Stimulated activated CD4-positive, alpha-beta T cell treated with anti-CD3 and anti-CD28 coated beads, Interleukin-2, amount 100 ng/mL, for 24 hours (primary cell): ENCODE measurements around the gene PTPN4.
"Not testable (repeated sequence)": the region's sequence is repeated elsewhere in the genome, so short reads cannot be mapped to it uniquely, and the experiment has no call there.

ENCODE experiments used
- DNase-seq, 2 donors: peaks; one replicate each; pipeline ENCODE4 v3.0.0-alpha.2; 2020

PTPN4 gene

DNA sequence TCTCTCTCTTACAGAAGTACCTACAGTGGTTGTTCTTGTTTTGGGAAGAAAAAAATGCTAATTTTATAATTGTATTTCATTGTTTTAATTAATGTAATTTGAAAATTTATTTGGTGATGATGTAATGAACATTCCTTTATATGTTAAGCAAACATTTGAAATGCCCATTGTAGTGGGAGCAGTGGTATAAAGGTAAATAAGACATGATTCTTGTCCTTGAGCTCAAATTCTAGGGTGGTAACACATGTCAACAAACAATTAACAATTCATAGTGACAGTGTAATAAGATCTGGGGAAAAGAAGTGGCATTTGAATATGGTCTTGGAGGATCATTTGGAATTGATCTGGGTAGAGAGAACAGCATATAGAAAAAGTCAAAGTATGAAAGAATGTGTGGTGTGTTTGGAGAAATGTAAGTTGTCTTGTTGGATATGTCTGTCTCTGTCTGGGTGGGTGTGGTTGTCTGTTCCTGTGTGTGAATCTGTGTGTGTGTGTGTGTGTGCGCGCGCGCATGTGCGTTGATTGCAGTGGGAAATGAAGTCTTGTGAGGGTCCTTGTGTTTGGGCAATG lies 5.8 kb downstream of the PTPN4 start:
- no peak for DNase-seq

DNA sequence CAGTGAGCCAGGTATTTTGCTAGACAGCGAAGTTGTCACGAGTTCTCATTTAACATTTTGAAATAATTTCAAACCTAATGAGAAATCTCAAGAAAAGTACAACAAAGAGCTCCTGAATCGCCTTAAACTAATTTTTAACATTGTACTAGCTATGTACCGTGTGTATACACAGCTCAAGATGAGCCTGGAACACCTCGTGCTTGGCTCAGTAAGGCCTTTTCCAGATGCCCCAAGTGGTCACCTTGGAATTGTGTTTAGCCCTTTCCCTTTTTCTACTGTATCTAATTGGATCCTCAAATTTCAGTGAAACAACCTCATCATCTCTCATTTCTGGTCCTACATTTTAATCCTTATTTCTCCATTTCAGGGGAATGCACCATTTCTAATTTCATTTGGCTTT lies 7.2 kb downstream of the PTPN4 start:
- DNase-seq, result no peak

DNA sequence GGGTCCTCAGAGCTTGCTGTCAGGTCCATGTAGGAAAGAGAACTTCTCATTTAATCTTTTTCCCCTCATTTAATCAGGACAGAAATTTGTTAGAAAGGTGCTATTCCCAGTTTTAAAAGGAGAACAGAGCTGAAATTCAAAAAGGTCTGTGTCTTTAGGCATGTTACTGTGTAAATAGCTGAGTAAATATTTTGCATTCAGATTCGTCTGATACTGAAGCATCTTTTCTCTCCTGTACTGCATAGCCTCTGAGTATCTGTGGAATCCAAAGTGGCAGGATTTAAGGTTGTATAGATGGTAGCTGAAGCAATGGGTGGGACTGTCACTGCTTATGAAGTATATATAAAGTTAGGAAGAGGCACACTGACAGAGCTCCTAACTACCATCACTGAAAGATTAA lies 9.0 kb downstream of the PTPN4 start:
- DNase-seq, result no peak

DNA sequence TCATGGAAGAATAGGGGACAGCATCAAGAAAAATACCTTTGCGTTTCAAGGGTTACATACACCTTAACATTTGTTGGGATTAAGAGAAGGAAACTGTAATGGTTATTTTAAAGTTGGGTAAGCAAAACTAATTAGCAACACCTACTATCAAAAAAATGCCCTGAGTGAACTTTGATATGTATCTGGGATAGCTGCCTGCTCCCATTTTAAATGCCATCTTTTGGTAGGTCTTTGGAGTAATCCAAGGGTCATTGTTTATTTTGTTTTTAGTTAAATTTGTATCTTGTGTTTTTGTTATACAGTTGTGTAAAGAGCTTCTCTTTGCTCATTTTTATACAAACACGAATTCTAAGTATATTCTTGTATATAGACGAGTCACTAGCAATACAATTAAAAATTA lies 9.9 kb downstream of the PTPN4 start:
- DNase-seq, result no peak

DNA sequence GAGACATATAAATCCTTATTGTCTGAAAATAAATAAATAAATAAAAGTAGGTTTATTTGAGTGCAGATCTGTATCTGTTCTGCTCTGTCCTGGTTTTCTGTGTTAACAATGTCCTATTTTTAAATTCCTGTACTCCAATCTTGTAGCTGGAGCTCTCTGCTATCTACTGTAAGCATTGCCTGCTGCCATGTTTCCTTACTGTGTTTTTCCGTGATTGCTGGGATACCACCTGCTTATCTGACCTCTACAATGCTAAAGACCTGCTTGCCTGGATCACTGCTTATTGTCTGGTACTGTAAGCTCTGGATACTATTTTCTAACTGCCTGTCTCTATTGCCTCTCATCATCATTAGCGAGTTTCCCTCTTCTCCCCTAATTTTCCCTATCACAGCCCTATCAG lies 11.6 kb downstream of the PTPN4 start:
- DNase-seq, result no peak

DNA sequence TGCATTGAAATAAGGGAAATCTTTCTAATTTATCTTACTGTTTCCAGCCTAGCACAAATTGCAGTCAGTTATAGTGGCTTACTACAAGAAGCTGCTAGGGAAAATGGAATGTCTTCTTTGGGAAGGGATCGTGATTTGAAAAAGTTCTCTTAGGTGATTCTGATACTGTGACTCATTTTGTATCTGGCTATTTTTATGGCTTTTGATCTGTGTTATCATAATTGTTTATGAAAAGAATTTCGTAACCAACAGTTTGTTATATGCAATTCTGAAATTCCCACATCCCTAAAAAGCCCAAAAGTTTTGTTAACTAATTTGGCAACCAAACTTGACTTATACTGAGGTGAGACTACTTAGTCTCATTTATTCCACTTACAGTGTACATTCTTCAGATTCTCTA lies 12.4 kb downstream of the PTPN4 start:
- no peak for DNase-seq

DNA sequence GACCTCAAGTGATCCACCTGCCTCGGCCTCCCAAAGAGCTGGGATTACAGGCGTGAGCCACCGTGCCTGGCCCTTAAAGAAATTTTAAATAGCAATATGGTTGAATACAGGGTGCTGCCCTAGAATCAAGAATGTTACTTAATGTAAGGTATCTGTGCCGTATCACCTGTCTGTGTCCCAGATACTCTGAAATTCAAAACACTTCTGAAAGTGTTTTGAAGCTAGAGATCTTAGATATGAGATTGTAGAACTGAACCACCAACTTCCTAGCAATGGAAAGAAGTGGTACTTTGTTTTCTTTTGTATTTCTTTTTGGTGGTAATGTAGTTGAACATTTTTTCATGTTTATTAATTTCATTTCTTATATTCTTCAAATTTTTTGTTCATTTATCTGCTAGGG lies 13.0 kb downstream of the PTPN4 start:
- DNase-seq, result no peak

DNA sequence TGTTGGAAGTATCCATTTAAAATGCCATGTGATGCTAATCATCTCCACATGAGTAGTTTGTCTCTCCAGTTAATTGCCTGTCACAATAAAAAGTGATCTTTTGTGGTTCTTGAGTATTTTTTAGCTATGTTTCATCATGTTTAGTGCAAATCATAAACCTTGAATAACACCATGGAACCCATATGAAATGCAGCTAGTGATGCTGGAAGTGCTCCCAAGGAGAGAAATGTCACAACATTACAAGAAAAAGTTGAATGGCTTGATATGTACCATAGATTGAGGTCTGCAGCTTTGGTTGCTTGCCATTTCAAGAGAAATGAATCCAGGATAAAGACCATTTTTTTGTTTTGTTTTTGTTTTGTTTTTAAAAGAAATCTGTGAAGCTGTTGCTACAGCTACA lies 14.3 kb downstream of the PTPN4 start:
- DNase-seq, result no peak

DNA sequence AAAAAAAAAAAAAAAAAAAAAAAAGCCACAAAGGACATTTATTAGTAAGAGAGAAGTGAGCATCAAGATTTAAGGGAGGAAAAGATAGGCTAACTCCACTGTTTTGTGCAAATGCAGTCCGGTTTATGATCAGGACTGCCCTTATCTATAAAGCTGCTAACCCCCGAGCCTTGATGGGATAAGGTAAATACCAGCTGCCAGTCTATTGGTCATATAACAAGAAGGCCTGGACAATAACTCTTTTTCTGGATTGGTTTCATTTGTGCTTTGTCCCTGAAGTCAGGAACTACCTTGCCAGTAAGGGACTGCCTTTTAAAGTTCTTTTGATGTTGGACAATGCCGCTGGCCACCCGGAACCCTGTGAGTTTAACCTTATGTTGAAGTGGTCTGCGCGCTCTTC lies 15.4 kb downstream of the PTPN4 start:
- no peak for DNase-seq

DNA sequence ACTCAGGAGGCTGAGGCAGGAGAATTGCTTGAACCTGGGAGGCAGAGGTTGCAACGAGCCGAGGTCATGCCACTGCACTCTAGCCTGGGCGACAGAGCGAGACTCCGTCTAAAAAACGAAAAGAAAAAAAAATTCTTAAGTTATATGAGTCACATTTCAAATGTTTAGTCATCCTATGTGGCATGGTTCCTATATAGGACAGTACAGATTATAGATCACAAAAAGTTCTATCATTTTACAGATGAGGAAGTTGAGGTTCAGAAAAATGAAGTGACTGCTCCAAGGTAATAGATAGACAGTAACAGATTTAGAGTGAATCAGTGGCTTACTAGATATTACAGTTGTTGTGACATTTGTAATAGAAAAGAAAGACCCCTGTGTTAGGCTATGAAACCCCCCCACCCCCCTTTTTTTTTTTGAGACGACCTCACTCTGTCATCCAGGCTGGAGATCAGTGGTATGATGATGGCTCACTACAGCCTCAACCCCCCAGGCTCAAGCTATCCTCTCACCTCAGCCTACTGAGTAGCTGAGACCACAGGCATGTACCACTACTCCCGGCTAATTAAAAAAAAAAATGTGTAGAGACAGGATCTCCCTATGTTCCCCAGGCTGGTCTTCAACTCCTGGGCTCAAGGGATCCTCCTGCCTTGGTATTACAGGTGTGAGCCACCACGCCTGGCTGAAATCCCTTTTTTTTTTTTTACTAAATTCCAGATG lies 22.7 kb downstream of the PTPN4 start:
- no peak for DNase-seq

DNA sequence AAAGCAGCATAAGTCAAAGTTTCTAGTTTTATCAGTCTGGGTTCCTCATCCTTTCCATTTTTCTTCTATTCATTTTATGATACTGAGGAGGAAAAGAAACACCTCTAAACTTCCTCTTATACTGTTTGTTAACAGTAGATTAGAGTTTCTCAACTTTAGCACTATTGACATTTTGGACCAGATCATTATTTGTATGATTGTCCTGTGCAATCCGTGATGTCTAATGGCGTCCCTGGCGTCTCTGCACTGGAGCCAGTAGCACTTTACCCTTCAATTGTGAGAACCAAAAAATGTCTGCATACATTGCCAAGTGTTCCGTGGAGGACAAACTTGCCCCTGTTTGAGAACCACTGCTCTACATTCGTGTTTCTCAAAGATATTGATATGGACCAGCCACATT lies 25.2 kb downstream of the PTPN4 start:
- DNase-seq, result no peak

DNA sequence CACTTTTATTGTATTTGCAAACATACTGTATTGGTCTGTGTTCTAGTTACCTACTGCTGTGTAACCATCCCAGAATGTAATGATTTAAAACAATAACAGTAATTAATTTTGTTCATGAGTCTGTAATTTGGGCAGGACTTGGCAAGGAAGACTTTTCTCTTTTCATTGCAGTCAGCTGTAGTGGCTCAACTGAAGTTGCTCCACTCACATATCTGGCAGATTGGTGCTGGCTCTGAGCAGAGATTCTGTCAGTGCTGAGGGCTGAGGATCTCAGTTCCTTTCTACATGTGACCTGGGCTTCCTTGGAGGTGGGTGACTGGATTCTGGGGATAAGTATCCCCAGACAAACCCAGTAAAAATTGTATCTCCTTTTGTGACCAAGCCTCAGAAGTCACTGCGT lies 26.6 kb downstream of the PTPN4 start:
- no peak for DNase-seq

DNA sequence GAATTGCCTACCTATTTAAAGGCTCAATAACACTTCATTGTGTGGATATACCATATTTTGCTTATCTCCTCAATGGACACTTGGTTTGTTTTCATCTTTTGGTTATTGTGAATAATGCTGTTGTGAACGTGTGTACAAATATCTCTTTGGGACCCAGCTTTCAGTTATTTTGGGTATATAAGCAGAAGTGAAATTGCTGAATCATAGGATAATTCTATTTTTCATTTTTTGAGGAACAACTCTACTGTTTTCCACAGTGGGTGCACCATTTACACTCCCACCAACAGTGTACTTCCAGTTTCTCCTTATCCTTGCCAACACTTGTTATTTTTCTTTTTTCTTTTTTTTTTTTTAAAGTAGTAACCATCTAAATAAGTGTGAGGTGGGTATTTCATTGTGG lies 29.0 kb downstream of the PTPN4 start:
- no peak for DNase-seq

DNA sequence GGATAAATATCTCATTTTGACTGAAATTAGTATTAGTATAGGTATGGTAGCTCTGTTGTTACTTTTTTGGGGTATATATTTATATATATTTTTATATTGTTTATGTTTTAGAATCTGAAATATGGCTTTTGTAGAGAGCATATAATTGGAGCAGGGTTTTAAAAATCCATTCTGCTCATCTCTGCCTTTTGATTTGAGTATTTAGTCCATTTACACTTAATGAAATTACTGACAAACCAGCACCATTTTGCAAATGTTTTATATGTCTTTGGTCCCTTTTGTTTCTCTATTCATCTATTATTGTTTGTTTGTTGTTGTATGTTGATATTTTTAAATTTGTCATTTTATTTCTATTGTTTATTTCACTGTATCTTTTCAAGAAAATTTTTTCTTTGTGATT lies 30.7 kb downstream of the PTPN4 start:
- no peak for DNase-seq

DNA sequence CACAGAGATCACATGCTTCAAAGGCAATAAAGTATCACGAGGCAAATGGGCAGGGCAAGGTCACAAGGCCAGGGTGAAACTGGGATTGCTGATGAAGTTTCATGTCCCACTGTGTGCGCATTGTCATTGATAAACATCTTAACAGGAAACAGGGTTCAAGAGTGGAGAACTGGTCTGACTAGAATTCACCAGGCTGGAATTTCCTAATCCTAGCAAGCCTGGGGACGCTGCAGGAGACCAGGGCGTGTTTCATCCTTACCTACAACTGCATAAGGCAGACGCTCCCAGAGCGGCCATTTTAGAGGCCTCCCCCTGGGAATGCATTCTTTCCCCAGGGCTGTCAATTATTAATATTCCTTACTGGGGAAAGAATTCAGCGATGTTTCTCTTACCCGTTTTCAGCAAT lies 33.2 kb downstream of the PTPN4 start:
- DNase-seq, result no peak

DNA sequence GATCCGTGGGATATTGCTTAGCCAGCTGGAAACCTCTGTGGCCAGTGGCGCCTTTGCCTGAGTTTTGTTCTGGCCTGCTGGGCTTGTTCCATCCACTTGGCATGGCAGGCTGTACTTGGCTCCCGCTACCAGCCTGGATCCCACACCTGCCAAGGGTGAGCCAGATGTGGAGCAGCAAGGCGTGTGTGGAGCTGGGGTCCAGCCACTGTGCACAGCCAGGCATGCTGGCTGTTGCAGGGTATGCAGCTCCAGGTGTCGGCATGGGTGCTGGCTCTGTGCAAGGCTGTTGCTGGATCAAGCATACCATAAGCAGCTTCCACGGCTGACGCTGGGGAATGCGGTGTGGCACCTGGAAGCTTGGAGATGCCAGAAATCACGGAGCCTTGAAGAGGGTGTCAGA lies 34.5 kb downstream of the PTPN4 start:
- DNase-seq, result no peak

DNA sequence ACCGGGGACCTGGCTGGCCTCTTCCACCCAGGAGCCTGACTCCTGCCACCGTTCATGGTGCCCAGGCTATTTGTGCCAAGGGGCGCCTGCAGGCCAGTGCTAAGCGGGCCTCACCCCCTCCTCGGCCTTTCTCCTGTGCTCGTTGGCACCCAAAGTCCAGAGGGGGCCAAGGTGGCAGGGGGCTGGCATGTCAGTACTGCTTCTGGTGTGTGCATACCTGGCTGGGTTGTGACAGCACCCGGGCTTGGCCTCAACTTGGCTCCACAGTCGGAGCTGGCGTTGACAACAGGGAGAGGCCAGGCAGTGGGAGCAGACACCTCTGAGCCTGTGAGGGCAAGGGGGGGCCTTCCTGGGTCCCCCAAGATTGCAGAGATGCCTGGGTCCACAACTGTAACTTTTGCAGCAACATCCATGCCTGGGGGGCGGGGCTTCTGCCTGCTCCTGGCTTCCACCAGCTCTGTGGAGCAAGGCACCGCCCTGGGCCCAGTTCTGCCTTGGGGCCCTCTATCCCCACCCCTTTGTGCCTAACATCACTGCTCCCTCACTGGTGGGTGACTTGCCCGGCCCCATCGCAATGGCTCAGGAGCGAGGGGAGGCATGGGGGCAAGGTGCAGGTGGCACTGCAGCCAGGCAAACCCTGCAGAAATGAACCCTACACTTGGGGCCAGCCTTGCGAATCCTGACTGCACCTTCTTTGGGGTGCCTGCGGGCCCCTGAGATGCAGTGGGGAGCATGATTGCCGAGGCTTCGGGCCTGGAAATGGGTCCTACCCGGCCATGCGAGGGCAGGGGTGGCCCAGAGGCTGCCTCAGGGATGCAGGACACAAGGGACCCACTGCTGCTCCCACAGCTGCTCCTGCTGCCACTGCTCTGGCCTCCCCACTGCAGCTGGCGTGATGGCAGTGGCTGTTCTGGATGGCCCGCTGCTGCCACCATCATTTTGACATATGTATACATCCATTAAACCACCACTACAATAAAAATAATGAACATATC lies 35.9 kb downstream of the PTPN4 start:
- DNase-seq, result no peak

DNA sequence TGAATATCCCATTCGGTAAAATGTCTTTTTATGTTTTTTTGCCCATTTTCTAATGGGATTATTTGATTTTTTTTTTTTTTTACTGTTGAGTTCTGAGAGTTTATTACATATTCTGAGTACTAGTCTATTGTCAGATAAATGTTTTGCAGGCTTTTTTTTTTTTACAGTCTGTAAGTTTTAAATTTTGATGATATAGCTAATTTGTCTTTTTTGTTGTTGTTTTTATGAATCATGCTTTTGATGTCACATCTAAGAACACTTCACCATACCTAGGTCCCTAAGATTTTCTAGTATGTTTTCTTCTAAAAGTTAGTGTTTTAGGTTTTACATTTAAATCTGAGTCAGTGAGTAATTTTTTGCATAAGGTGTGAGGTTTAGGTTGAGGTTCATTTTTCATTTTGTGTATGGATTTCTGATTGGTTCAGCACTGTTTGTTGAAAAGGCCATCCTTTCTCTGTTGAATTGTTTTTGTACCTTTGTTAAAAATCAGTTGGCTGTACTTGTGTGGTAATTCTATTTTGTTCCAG lies 40.7 kb downstream of the PTPN4 start:
- no peak for DNase-seq

DNA sequence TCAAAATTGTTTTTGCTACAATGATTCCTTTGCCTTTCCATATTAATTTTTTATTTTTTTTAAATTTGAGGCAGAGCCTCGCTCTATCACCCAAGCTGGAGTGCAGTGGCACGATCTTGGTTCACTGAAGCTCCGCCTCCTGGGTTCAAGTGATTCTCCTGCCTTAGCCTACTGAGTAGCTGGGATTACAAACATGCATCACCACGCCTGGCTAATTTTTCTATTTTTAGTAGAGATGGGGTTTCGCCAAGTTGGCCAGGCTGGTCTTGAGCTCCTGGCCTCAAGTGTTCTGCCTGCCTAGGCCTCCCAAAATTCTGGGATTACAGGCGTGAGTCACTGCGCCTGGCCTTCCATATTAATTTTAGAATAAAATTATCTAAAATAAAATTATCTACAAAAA lies 41.3 kb downstream of the PTPN4 start:
- DNase-seq, result no peak

DNA sequence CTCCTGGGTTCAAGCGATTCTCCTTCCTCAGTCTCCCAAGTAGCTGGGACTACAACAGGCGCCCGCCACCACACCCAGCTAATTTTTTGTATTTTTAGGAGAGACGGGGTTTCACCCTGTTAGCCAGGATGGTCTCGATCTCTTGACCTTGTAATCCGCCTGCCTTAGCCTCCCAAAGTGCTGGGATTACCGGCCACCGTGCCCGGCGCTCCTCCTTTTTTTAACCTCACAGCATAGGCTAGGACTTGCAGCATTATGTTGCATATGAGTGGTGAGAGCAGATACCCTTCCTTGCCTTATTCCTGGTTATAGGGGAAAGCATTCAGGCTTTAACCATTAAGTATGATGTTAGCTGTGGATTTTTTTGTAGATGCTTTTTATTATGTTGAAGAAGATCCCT lies 42.3 kb downstream of the PTPN4 start:
- not testable (repeated sequence) for DNase-seq

DNA sequence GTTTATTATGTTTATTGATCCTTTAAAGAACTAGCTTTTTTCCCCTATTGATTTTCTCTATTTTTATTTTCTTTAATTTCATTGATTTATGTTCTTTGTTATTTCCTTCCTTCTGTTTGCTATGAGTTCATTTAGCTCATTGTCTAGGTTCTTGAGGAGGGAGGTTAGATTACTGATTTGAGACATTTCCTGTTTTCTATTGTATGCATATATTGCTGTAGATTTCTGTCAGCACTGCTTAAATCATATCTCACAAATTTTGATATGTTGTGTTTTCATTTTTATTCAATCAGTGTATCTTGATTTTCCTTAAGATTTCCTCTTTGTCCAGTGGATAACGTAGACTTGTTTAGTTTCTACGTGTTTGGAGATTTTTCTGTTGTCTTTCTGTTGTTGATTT lies 43.4 kb downstream of the PTPN4 start:
- DNase-seq, result no peak

DNA sequence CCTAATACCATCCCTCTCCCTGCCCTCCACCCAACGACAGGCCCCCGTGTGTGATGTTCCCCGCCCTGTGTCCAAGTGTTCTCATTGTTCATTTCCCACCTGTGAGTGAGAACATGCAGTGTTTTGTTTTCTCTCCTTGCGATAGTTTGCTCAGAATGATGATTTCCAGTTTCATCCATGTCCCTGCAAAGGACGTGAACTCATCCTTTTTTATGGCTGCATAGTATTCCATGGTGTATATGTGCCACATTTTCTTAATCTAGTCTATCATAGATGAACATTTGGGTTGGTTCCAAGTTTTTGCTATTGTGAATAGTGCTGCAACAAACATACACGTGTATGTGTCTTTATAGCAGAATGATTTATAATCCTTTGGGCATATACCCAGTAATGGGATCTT lies 44.7 kb downstream of the PTPN4 start:
- DNase-seq, result not testable (repeated sequence)

DNA sequence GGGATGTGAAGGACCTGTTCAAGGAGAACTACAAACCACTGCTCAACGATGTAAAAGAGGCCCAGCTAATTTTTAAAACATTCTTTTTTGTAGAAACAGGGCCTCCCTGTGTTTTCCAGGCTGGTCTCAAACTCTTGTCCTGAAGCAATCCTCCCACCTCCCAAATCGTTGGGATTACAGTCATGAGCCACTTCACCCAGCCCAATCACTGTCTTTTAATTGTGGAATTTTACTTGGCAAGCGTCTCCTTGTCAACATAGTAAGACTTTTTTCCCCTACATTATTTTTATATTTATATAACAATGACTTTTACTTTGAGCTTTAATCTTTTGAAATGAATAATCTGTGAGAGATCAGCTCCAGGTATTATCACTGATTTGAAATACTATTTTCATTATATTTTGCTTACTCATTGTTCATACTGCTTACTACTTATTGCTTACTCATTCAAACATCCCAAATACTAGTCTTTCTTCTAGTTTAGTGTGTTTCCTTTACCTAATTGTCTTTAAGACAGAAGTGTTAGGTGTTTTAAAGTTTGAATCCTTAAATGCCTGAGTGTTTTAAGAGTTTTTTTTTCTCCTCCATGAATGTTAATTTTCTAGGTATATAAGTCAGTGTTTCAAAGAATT lies 48.9 kb downstream of the PTPN4 start:
- DNase-seq, result no peak
